HAP-1 (cell line): ENCODE results near the gene LMCD1.

Experiments used
- DNase-seq, 2 experiments: peaks; one replicate each; pipeline ENCODE4 v3.0.0-alpha.2; 2016 to 2020; ENCODE audit warnings: low spot score in 2 of 2
- H3K27me3 ChIP-seq: fragments of 250-450 bp; sonication (Bioruptor Pico); 2 replicates; pipeline ENCODE4 v1.5.1; 2020; ENCODE audit warnings: low read depth, mild to moderate bottlenecking, moderate library complexity
- H3K36me3 ChIP-seq: fragments of 250-450 bp; sonication (Bioruptor Pico); replicated peaks from 2 replicates; pipeline ENCODE4 v1.5.1; 2020; ENCODE audit warnings: mild to moderate bottlenecking
- H3K4me1 ChIP-seq: fragments of 250-450 bp; sonication (Bioruptor Pico); 2 replicates; pipeline ENCODE4 v1.5.1; 2020; ENCODE audit warnings: mild to moderate bottlenecking
- H3K4me3 ChIP-seq: fragments of 250-450 bp; sonication (Bioruptor Pico); 2 replicates; pipeline ENCODE4 v1.5.1; 2020; ENCODE audit warnings: mild to moderate bottlenecking, moderate library complexity
- H3K9me3 ChIP-seq: fragments of 250-450 bp; sonication (Bioruptor Pico); 2 replicates; pipeline ENCODE4 v1.5.1; 2020; ENCODE audit warnings: mild to moderate bottlenecking, moderate library complexity
- in situ Hi-C: fragments of 300-500 bp; cut with MboI; formaldehyde crosslinking; loops from 3 replicates; pipeline ENCODE4 v1.14.3; 2020; ENCODE audit warnings: low sequenced_read_pairs, inconsistent platforms, mixed read lengths

Gene LMCD1

DNA sequence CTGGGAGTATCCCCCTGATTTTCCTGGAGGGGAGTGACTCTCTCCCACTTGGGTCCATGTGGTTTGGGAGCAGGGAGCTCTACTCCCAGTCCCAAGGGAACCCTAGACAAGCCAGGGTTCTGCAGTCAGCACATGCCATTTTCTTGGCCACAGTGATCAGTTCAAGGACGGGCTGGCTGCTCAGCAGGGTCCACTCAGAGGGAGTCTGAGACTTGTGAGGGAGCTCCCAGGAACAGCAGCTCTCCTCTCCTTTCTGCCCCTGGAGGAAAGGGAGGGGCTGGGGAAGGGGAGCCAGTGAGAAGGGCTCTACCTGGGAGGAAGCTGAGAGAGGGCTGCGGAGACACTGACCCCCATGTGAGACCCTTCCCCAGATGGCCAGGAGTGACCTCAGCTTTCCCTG lies 29.1 kb upstream of the LMCD1 start:
- no peak for DNase-seq
- Histone ChIP-seq H3K4me3 (no peak overlapping the region), H3K27me3 (no peaks in the 10 kb centered on the region), H3K9me3 (no peaks in the 10 kb centered on the region), H3K36me3 (no peaks in the 10 kb centered on the region), H3K4me1 (no peaks in the 10 kb centered on the region)
- in situ Hi-C loops, result no loop called here

DNA sequence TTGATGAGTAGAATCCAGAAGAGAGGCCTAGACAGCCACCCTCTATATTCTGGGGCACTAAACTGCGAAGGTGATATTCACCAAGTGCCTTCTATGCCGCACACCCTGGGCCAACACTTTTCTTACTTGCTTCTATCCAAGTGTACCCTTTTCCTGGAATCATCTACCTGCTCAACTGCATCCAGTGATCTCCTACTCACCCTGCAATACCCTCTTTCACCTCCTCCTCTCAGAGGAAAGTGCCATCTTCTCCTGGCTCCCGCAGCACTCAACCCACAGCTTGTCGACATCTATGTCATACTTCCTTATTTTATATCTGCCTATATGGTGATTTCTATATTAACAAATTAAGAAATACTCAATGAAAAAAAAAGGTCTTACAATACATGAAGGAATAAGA lies 28.6 kb upstream of the LMCD1 start:
- Histone ChIP-seq H3K4me1 (no peaks in the 10 kb centered on the region), H3K36me3 (no peaks in the 10 kb centered on the region), H3K27me3 (no peaks in the 10 kb centered on the region), H3K4me3 (no peak overlapping the region), H3K9me3 (no peaks in the 10 kb centered on the region)
- DNase-seq, result no peak
- in situ Hi-C loops, result no loop called here

DNA sequence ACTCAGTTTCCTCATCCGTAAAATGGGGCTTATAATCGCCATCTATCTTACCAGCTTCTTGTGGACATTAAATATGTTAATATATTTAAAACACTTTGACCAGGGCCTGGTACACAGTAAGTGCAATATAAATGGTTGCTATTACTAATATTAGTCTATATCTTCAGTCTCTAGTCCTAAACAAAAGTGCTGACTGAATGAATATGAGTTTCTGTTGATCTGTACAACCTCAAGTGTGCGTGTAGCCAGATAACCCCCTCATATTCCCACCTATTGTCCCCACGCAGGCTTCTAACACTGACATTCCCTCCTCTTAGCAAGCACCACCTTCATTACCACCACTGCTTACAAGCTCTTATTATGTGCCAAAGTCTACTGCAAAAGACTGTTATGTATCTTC lies 27.6 kb upstream of the LMCD1 start:
- H3K4me1 ChIP-seq, result no peaks in the 10 kb centered on the region
- no peaks in the 10 kb centered on the region for H3K27me3 ChIP-seq
- no peaks in the 10 kb centered on the region for H3K36me3 ChIP-seq
- H3K4me3 ChIP-seq, result no peak overlapping the region
- H3K9me3 ChIP-seq, result no peaks in the 10 kb centered on the region
- in situ Hi-C loops, result no loop called here
- DNase-seq, result no peak

DNA sequence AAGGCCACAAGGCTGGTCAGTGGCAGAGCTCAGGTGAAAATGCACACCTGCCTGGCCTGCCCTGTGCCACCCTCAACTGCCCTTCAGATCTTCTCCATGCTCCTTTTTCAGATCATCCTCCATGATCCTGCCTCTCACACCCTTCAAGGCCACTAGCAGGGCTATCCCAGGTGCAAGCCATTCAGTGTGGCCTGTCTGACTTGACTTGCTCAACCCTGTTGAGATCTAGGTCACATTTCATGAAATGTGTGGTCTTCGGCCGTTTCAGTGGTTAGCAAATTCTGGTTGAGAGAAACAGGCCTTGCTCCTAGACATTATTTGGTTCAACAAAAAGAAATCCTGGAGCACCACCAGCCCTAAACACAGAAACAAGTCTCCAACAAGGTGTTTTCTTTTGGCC lies 26.6 kb upstream of the LMCD1 start:
- in situ Hi-C loops, result no loop called here

DNA sequence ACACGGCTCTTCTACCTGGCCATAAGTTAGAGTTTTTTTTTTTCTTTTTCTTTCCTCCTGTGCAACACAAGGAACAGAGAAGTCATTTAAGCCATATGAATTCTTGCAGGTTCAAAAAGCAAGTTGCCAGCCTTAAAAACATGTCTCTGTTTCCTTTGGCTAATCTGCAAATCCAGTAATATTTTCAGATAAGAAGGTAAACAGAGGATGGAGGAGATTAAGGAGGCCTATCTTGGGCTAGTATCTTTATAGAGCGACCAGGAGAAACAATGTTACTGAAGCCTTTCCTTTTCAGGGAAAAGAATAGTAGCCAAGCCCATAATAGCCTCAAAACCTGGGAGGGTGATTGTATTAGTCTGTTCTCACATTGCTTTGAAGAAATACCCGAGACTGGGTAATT lies 20.9 kb upstream of the LMCD1 start:
- no peaks in the 10 kb centered on the region for H3K9me3 ChIP-seq
- H3K4me3 ChIP-seq, result no peak overlapping the region
- in situ Hi-C loops, result no loop called here
- no peaks in the 10 kb centered on the region for H3K27me3 ChIP-seq
- peaks cover 3% of the 10 kb centered on the region; the same call in 1 of the 2 replicates for H3K4me1 ChIP-seq
- no peaks in the 10 kb centered on the region for H3K36me3 ChIP-seq
- DNase-seq, result no peak

More for the DNA sequence above, 26.6 kb upstream of the LMCD1 start:
- Histone ChIP-seq H3K27me3 (no peaks in the 10 kb centered on the region), H3K4me3 (no peak overlapping the region), H3K9me3 (no peaks in the 10 kb centered on the region), H3K4me1 (no peaks in the 10 kb centered on the region), H3K36me3 (no peaks in the 10 kb centered on the region)
- no peak for DNase-seq

DNA sequence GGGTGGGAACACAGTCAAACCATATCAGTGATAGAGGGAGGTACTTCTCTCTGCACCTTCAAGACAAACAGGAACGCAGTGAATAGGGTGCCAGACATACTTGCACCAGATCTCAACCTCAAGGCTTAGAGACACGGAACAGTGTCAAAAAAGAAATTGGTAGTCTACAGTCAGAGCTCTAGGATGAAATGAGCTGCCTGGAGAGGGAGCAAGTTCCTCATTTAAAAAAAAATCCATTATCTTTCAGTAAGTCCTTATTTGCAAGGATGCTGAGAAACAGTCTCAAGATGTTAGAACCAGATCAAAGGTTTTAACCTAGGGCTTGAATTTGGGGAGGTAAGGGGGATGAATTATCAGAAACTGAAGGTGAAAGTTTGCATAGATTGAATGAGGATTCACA lies 20.2 kb upstream of the LMCD1 start:
- no peaks in the 10 kb centered on the region for H3K36me3 ChIP-seq
- H3K9me3 ChIP-seq, result no peaks in the 10 kb centered on the region
- no peak for DNase-seq
- H3K4me3 ChIP-seq, result no peak overlapping the region
- no peaks in the 10 kb centered on the region for H3K27me3 ChIP-seq
- in situ Hi-C loops, result no loop called here
- peaks cover 3% of the 10 kb centered on the region; the same call in 1 of the 2 replicates for H3K4me1 ChIP-seq

DNA sequence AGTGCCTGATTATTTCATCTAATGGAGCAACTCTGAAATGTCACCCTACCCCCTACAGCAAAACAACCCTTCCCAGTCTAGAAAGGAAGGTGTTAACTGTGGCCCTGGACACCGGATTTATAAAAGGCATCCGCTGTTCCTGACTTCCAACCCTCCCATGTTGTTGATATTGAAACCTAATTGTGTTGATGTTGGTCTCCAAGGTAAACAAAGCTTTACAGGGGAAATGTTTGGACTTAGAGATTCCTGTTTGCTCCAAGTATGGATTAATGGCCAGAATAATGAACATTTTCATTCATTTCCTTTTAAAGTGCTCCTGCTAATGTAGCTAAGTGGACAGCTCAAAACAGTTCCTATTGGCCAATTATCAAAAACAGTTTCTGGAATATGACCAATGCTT lies 19.4 kb upstream of the LMCD1 start:
- Histone ChIP-seq H3K27me3 (no peaks in the 10 kb centered on the region), H3K9me3 (no peaks in the 10 kb centered on the region), H3K4me1 (peaks cover 3% of the 10 kb centered on the region; the same call in 1 of the 2 replicates), H3K4me3 (no peak overlapping the region), H3K36me3 (no peaks in the 10 kb centered on the region)
- in situ Hi-C loops, result no loop called here
- no peak for DNase-seq

DNA sequence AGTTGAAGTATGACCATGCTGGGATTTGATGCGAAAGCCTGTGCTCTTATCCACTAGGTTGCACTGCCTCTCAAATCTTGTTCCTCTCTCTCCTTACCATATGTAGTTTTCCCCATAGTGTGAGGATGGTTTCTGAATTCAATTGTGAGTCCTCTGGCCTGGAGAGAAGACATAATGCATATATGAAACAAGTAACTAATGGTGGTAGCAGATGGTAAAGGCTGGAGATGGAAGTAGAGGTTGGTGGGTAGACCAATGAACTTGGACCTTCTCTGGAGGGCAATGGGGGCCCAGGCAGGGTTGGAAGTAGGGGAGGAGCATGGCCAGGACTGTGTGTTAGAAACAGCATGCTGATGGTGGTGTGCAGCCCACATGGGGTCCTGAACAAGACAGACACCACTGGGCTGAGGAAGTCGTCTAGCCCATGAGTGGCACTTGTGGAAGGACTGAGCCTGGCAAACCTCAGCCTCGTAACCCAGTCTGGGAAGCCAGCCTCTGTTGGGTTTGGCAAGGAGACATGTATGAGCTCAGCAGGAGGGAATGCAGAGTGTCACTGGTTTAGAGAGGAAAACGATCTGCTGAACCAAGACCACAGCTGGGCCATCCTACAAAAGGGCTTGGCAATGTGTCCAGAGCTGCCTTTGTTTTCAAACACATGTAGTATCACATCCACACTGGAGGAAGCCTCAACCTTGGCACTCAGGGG lies 18.5 kb upstream of the LMCD1 start:
- Histone ChIP-seq H3K36me3 (no peaks in the 10 kb centered on the region), H3K4me3 (no peak overlapping the region), H3K4me1 (peaks cover 3% of the 10 kb centered on the region; the same call in 1 of the 2 replicates), H3K9me3 (no peaks in the 10 kb centered on the region), H3K27me3 (no peaks in the 10 kb centered on the region)
- in situ Hi-C loops, result no loop called here
- no peak for DNase-seq

DNA sequence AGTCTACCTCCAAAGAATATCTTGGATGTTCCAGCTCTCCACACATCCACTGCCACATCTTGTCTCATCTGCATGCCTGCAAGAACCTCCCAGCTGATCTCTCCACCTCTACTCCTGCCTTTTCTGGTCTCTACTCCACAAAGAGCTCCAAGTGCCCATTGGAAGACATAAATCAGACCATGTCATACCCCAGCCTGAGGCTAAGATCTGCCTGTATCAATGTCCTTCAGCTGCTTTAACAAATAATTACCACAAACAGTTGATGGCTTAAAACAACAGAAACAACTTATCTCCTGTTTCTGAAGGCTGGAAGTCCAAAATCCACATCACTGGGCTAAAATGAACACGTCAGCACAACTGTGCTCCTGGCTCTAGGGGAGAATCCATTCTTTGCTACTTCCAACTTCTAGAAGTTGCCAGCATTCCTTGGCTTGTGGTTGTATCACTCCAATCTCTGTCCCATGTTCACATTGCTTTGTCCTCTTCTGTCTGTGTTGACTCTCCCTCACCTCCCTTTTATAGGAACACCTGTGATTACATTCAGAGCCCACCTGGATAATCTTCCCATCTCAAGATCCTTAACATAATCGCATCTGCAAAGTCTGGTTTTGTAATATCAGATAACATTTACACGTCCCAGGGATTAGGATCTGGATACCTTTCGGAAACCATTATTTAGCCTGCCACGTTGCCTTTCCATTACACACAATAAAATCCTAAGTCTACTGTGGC lies 17.0 kb upstream of the LMCD1 start:
- Histone ChIP-seq H3K4me3 (no peak overlapping the region), H3K36me3 (no peaks in the 10 kb centered on the region), H3K9me3 (no peaks in the 10 kb centered on the region), H3K4me1 (peaks cover 7% of the 10 kb centered on the region), H3K27me3 (no peaks in the 10 kb centered on the region)
- in situ Hi-C loops, result no loop called here
- no peak for DNase-seq

DNA sequence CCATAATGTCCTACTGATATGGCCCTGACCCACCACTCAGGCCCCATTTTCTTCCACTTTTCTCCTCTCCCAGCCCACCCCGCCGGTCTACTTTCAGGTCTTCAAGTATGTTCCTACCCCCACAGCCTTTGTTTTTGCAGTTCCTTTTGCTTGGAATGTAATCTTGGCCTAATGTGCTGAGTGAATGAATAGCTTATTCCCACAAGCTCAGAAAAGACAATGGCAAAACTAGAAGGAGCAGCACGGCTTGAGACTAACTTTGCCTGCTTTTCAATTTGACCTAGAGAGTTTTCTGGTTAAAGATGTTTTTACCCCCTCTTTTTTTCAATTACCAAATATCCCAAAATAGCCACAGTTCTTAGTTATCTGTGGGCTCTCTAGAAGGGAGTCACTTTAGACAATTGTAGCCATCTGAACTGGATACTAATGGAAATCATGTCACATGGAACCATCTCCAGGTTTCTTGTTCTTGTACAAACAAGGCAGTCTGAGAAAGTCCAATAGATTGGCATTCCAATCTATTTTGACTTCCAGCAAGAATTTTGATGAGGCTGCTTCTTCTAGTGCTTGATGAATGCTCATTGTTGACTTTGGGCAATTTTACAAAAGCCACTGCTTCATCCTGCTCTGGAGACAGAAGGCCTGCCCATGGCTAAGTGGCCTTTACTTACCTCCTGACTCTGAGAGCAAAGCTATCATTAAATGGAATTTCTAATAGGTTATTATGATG lies 16.3 kb upstream of the LMCD1 start:
- no peak overlapping the region for H3K4me3 ChIP-seq
- in situ Hi-C loops, result no loop called here
- peaks cover 14% of the 10 kb centered on the region for H3K4me1 ChIP-seq
- no peaks in the 10 kb centered on the region for H3K9me3 ChIP-seq
- no peaks in the 10 kb centered on the region for H3K27me3 ChIP-seq
- no peaks in the 10 kb centered on the region for H3K36me3 ChIP-seq
- DNase-seq, result no peak

DNA sequence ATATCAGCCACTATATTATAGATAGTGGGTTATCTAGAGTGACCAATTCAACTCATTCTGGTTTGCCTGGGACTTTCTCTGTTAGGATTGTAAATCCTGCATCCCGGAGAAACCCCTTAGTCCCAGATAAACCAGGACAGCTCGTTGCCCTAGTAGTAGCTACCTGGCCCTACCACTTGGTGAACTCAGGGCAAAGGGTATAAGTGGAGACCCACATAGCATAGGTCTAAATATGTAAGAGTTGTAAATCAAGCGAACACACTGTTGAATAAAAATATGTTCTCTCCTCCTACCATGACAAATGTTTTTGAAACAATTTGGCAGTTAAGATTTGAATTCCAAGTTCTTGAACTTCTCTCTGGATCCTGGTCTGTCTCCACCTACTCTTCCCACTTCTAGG lies 15.7 kb upstream of the LMCD1 start:
- Histone ChIP-seq H3K9me3 (no peaks in the 10 kb centered on the region), H3K4me3 (no peak overlapping the region), H3K36me3 (no peaks in the 10 kb centered on the region), H3K27me3 (no peaks in the 10 kb centered on the region), H3K4me1 (peaks cover 20% of the 10 kb centered on the region)
- no peak for DNase-seq
- in situ Hi-C loops, result no loop called here

DNA sequence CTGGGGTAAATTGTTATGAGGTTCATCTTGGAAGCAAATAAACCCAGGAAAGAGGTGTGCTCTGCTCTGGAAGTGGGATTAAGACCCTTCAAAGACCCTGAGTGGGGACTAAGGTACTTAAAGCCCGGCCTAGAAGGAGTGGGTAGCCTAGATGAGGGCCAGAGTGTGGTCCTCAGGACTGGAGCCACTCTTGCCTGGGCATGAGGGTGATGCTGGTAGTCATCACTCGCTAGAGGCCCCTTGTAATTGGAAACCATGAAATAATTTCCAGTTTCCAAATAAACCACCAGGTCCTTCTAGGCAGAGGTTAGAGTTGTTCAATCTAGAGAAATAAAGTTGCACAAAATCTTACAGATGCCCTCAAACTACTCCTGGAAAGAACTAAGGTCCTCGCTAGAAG lies 15.2 kb upstream of the LMCD1 start:
- in situ Hi-C loops, result no loop called here

DNA sequence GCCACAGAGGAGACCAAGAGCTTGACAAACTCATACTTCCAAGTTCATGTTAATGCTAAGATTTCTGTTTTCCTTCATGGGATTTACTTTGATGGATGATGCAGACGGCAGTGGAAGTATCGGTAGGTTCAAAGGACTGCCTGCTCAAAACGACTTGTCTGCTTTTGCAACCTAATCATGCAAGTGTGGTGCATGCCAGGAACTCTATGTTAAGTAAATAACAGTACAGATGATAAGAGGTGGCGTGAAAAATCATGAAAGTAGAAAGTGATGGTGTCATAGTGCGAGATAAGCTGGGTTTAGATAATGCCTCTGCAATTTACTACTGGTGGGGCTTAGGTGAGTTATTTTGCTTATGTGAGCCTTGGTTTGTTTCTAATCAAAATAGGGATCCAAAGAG lies 14.7 kb upstream of the LMCD1 start:
- no peak overlapping the region for H3K4me3 ChIP-seq
- in situ Hi-C loops, result no loop called here
- H3K4me1 ChIP-seq, result peaks cover 21% of the 10 kb centered on the region
- no peaks in the 10 kb centered on the region for H3K9me3 ChIP-seq
- H3K36me3 ChIP-seq, result no peaks in the 10 kb centered on the region
- no peaks in the 10 kb centered on the region for H3K27me3 ChIP-seq
- no peak for DNase-seq

More for the DNA sequence above, 15.2 kb upstream of the LMCD1 start:
- no peaks in the 10 kb centered on the region for H3K36me3 ChIP-seq
- H3K4me1 ChIP-seq, result peaks cover 18% of the 10 kb centered on the region
- H3K9me3 ChIP-seq, result no peaks in the 10 kb centered on the region
- no peaks in the 10 kb centered on the region for H3K27me3 ChIP-seq
- no peak for DNase-seq
- H3K4me3 ChIP-seq, result no peak overlapping the region

DNA sequence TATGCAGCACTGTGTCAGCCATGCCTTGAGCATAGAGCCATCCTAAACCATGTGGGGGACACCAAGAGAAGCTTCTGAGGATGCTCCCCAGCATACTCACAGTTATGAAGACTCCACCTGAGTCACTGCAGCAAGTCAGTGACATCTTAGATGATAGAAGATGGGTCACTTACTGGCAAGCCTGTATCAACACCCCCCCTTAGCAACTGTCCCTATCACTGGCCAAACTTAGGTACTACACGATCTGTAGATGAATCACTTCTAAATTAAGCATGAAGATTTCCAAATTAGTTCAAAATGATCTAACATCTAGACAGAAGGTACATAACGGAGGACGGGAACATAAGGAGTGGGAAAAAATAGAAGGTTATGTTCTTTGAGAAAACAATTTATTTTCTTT lies 13.2 kb upstream of the LMCD1 start:
- no peak for DNase-seq
- Histone ChIP-seq H3K36me3 (no peaks in the 10 kb centered on the region), H3K4me3 (no peak overlapping the region), H3K4me1 (peaks cover 21% of the 10 kb centered on the region), H3K9me3 (no peaks in the 10 kb centered on the region), H3K27me3 (no peaks in the 10 kb centered on the region)
- in situ Hi-C loops, result no loop called here
